ENCODE measurements around the gene SLIT1.

- TF ChIP-seq POLR2A (IDR thresholded peaks at IDR 0.05; ENCODE audit: low read depth, low read length) (no peak), POLR2AphosphoS5 (IDR thresholded peaks at IDR 0.05; ENCODE audit: low read depth, low read length) (no peak)
Measured at GRCh38 chr10:97215619-97216260, 30.0 kb upstream of the SLIT1 start.

Data from GM12892 (cell line).